Transverse colon (tissue), 4 donors: ENCODE measurements around the gene IDH3B. TPM values are rescaled to one million over a fixed set of nuclear protein-coding genes. Genes with fewer than 3 reads are reported as not detected.
"Not testable (repeated sequence)": the region's sequence is repeated elsewhere in the genome, so short reads cannot be mapped to it uniquely, and the experiment has no call there.

Source experiments
- DNase-seq: peaks from one replicate; pipeline ENCODE4 v3.0.0-alpha.2; 2019
- H3K27ac ChIP-seq, 4 donors: fragments of 200-600 bp; sonication (generic); 2 replicates each; pipeline ENCODE4 v1.5.1; 2016 to 2018; ENCODE audit warnings: inconsistent platforms in 4 of 4
- H3K27me3 ChIP-seq: fragments of 200-600 bp; sonication (generic); 2 replicates; pipeline ENCODE4 v1.5.1; 2017; ENCODE audit warnings: inconsistent platforms
- H3K36me3 ChIP-seq, 4 donors: fragments of 200-600 bp; sonication (generic); 2 replicates each; pipeline ENCODE4 v1.5.1; 2017 to 2019; ENCODE audit warnings: inconsistent platforms in 4 of 4
- H3K4me1 ChIP-seq, 4 donors: fragments of 200-600 bp; sonication (generic); 2 replicates each; pipeline ENCODE4 v1.5.1; 2017 to 2020; ENCODE audit warnings: inconsistent platforms in 4 of 4
- H3K4me3 ChIP-seq, 4 donors: fragments of 200-600 bp; sonication (generic); 1 replicate in 1 of 4; 2 replicates in 3 of 4; pipeline versions ENCODE4 v1.5.1 to v1.6.1; 2017 to 2019; ENCODE audit warnings: inconsistent platforms in 4 of 4
- H3K9me3 ChIP-seq, 2 donors: fragments of 200-600 bp; sonication (generic); 2 replicates each; pipeline ENCODE4 v1.5.1; 2017 to 2019; ENCODE audit warnings: inconsistent platforms in 2 of 2
- CTCF ChIP-seq, 5 experiments: fragments of 200-600 bp in 3 of 5; fragments of 450-650 bp in 2 of 5; sonication (generic) in 3 of 5; IDR thresholded peaks; 1 replicate in 2 of 5; 2 replicates in 3 of 5; pipeline ENCODE4 v1.5.1; 2016 to 2017; ENCODE audit warnings: antibody characterized with exemption in 5 of 5, inconsistent platforms in 3 of 5, mild to moderate bottlenecking in 2 of 5, moderate library complexity in 1 of 5
- EP300 ChIP-seq: sonication (generic); formaldehyde crosslinking; IDR thresholded peaks from one replicate; pipeline ENCODE4 v1.6.1; 2017; ENCODE audit warnings: antibody characterized with exemption, low read depth
- POLR2A ChIP-seq: fragments of 450-650 bp; IDR thresholded peaks from one replicate; pipeline ENCODE4 v1.6.1; 2016; ENCODE audit warnings: antibody characterized with exemption, mild to moderate bottlenecking, moderate library complexity
- POLR2AphosphoS5 ChIP-seq, 3 donors: sonication (generic); formaldehyde crosslinking; IDR thresholded peaks; one replicate each; pipeline ENCODE4 v1.6.1; 2016; ENCODE audit warnings: antibody characterized with exemption in 3 of 3
- WGBS, 2 donors: methylation state at CpG; one replicate each; pipeline ENCODE4 v1.1.5; 2018; ENCODE audit warnings: low coverage in 1 of 2; 5-methylcytosine and 5-hydroxymethylcytosine counted together
- in situ Hi-C, 4 donors: fragments of 200-750 bp; cut with MboI; loops; one replicate each; pipeline versions ENCODE4 v1.15.0 to v1.15.1; 2017; ENCODE audit warnings: low sequenced_read_pairs in 3 of 4, low pct_ligation_motif_present in 1 of 4, low pct_unique_long_range_greater_than_20kb in 1 of 4
- intact Hi-C: fragments of 100-400 bp; cut with DNase I; formaldehyde crosslinking; loops from one replicate; pipeline ENCODE4 v1.15.1; 2023; ENCODE audit warnings: low total_unique reads
- total RNA-seq, 4 donors: library from RNA; depleted of rRNA; stranded (reverse); fragments of >200 nt; gene quantifications; one replicate each; pipeline ENCODE4 v1.1.0, GENCODE V29; 2016

The IDH3B gene
- total RNA-seq, 4 donors from 2014 or later = 71.8 to 152 (median 106) TPM

DNA sequence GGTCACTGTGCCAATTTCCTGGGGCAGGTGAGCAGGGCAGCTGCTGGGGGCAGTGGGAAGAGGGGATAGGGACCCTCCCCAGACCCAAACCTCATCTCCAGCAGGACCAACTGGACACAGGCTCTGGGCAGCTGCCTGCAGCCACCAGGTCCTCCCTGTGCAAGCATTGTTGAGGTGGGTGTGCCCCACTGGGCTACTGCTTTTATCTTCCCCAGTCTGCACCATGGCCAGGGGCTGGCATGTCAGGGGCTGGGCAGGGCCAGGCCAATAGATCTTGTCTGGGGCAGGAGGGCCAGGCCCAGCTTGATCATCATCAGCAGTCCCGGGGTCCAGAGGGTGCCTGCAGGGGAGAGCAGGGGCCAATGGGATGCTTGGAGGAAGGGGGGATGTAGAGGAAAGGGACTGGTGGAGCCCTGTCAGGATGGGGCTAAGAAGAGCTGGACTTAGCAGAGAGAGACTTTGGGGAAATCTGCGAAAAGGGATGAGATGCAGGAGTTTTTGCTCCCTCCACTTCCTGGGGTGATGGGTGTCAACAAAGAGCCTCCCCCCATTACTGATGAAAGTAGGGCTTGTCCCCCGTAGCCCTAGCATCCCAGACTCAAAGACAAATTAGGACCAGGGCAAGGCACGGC is 34.3 kb upstream of the IDH3B start:
- WGBS, 2 donors = 62 to 65% methylated on average over 2 to 4 of the region's 4 CpGs
- no peaks in the 10 kb centered on the region for H3K36me3 ChIP-seq
- no peak overlapping the region for H3K4me3 ChIP-seq
- TF ChIP-seq CTCF (IDR thresholded peaks at IDR 0.05) (no peak), POLR2AphosphoS5 (IDR thresholded peaks at IDR 0.05) (no peak), EP300 (no peak), POLR2A (no peak)
- peaks cover 46% of the 10 kb centered on the region for H3K27me3 ChIP-seq
- H3K4me1 ChIP-seq = peaks cover 0 to 10% (median 7%) of the 10 kb centered on the region in 4 donors
- no peak overlapping the region for H3K27ac ChIP-seq
- intact Hi-C loops = no loop called here
- no peak for DNase-seq
- in situ Hi-C loops = no loop called here
- no peaks in the 10 kb centered on the region for H3K9me3 ChIP-seq

GRCh38 chr20:2697768-2698167 is 33.8 kb upstream of the IDH3B start:
- in situ Hi-C loops = no loop called here
- WGBS, 2 donors = 55% methylated on average over 3 of the region's 3 CpGs; no CpG with 5 or more reads in 1 of the 2 donors
- Histone ChIP-seq H3K4me3 (no peak overlapping the region), H3K27ac (no peak overlapping the region), H3K27me3 (peaks cover 47% of the 10 kb centered on the region), H3K4me1 (peaks cover 0 to 11% (median 7%) of the 10 kb centered on the region in 4 donors), H3K36me3 (no peaks in the 10 kb centered on the region), H3K9me3 (no peaks in the 10 kb centered on the region)
- TF ChIP-seq EP300 (no peak), POLR2AphosphoS5 (IDR thresholded peaks at IDR 0.05) (no peak), POLR2A (no peak), CTCF (IDR thresholded peaks at IDR 0.05) (no peak)
- no peak for DNase-seq
- intact Hi-C loops = no loop called here

DNA sequence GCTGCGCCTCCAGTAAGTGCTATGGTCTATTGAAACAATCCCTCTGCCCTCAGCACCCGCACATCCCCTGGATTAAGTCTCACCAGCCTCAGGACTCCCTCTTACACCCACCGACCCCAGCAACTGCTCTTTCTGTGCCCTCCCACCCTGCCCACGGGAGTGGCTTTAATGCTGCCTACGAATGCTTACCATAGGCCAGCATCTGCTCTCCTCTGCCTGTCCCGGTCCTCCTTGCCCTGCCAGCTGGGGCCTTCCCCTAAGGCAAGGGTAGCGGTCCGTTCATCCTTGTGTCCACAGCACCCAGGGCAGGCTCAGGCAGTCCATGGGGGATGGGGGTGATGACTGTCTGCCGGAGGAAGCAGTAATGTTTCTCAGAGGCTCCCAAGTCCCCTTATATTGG is 32.6 kb upstream of the IDH3B start:
- H3K36me3 ChIP-seq = no peaks in the 10 kb centered on the region
- H3K27me3 ChIP-seq = peaks cover 52% of the 10 kb centered on the region

DNA sequence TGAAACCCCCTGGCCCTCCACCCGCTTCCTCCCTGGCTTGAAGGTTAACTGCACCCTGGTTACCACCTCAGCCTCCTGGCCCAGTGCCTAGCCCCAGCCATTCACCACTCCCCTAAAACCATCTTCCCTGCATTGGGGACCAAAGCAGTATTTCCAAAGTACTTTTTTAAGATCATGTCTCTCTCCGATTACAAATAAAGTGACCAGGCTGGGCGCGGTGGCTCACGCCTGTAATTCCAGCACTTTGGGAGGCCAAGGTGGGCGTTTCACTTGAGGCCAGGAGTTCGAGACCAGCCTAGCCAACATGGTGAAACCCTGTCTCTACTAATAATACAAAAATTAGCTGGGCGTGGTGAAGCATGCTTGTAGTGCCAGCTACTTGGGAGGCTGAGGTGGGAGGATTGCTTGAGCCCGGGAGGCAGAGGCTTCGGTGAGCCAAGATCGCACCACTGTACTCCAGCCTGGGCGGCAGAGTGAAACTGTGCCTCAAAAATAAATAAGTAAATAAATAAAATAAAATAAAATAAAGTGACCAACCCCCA is 32.0 kb upstream of the IDH3B start:
- intact Hi-C loops, H3K27ac ChIP-seq, H3K36me3 ChIP-seq, H3K4me3 ChIP-seq, H3K9me3 ChIP-seq, DNase-seq, in situ Hi-C loops: not testable (repeated sequence)
- Histone ChIP-seq H3K4me1 (peaks cover 0 to 16% (median 11%) of the 10 kb centered on the region in 4 donors), H3K27me3 (peaks cover 56% of the 10 kb centered on the region)
- 90 to 96% methylated on average over 5 to 12 of the region's 12 CpGs for WGBS, 2 donors

More for the DNA sequence above, 32.6 kb upstream of the IDH3B start:
- Histone ChIP-seq H3K27ac (no peak overlapping the region), H3K4me1 (peaks cover 0 to 16% (median 10%) of the 10 kb centered on the region in 4 donors), H3K4me3 (no peak overlapping the region), H3K9me3 (no peaks in the 10 kb centered on the region)
- intact Hi-C loops (no loop called here), in situ Hi-C loops (no loop called here)
- 87% methylated on average over 9 of the region's 9 CpGs; no CpG with 5 or more reads in 1 of the 2 donors for WGBS, 2 donors
- no peak for DNase-seq
- TF ChIP-seq POLR2AphosphoS5 (IDR thresholded peaks at IDR 0.05) (no peak), EP300 (no peak), CTCF (IDR thresholded peaks at IDR 0.05) (no peak), POLR2A (no peak)
